GM18873 (cell line): ENCODE measurements around the gene ABHD3.
"Not testable (repeated sequence)": the region's sequence is repeated elsewhere in the genome, so short reads cannot be mapped to it uniquely, and the experiment has no call there.

Source experiments
- ATAC-seq: cut with Tn5 transposase; IDR thresholded peaks from one replicate; pipeline ENCODE4 v1.9.1; 2021; ENCODE audit warnings: mild to moderate bottlenecking, moderate library complexity, moderate number of reproducible peaks; ENCODE audit not compliant: unreplicated experiment, low FRiP score

The ABHD3 gene

GRCh38 chr18:21704603-21705364 is at the start of gene ABHD3:
TSS of gene ABHD3 (minus strand) at chr18:21704774. CDS start at chr18:21704665, 109 bp downstream.
- peak; percentile 84 for ATAC-seq

GRCh38 chr18:21747764-21748693 is 43.5 kb upstream of the ABHD3 start:
- no peak for ATAC-seq

- no peak for ATAC-seq
These were observed 42.7 kb upstream of the ABHD3 start for GRCh38 chr18:21747268-21747667.

- no peak for ATAC-seq
These were observed 40.7 kb upstream of the ABHD3 start for GRCh38 chr18:21745231-21745630.

GRCh38 chr18:21743166-21743832 is 38.7 kb upstream of the ABHD3 start:
- no peak for ATAC-seq

- no peak for ATAC-seq
These were observed 37.7 kb upstream of the ABHD3 start for GRCh38 chr18:21742315-21742687.

- ATAC-seq, result peak; percentile 11
These were observed 37.2 kb upstream of the ABHD3 start for GRCh38 chr18:21741562-21742314.

GRCh38 chr18:21741312-21741561 is 36.7 kb upstream of the ABHD3 start:
- ATAC-seq, result peak; percentile 5

GRCh38 chr18:21740538-21741311 is 36.2 kb upstream of the ABHD3 start, which contains the start of gene MIB1:
TSS of gene MIB1 (plus strand) at chr18:21740792. CDS start at chr18:21741584, 792 bp downstream.
- peak; percentile 97 for ATAC-seq

GRCh38 chr18:21739604-21740537 is 35.3 kb upstream of the ABHD3 start:
- peak; percentile 25 for ATAC-seq

- not testable (repeated sequence) for ATAC-seq
These were observed 32.4 kb upstream of the ABHD3 start for GRCh38 chr18:21736926-21737325.

- no peak for ATAC-seq
These were observed 31.0 kb upstream of the ABHD3 start for GRCh38 chr18:21735452-21736015.

GRCh38 chr18:21733011-21733410 is 28.4 kb upstream of the ABHD3 start:
- ATAC-seq, result no peak

GRCh38 chr18:21727702-21728101 is 23.1 kb upstream of the ABHD3 start:
- ATAC-seq, result no peak

- ATAC-seq, result no peak
These were observed 20.6 kb upstream of the ABHD3 start for GRCh38 chr18:21725201-21725600.

- ATAC-seq, result no peak
These were observed 18.1 kb upstream of the ABHD3 start for GRCh38 chr18:21722687-21723086.

GRCh38 chr18:21714474-21714873 is 9.9 kb upstream of the ABHD3 start:
- ATAC-seq, result no peak

GRCh38 chr18:21707130-21707529 is 2.6 kb upstream of the ABHD3 start:
- ATAC-seq, result not testable (repeated sequence)
